HK-2 (cell line): Measurements from ENCODE around the gene LIPC.
A peak's percentile ranks its signal among the peaks of the same experiment; 100 is the strongest.

Experiments
- DNase-seq: peaks from one replicate; pipeline ENCODE4 v3.0.0-alpha.2; 2018; ENCODE audit not compliant: unreplicated experiment

Gene LIPC

DNA sequence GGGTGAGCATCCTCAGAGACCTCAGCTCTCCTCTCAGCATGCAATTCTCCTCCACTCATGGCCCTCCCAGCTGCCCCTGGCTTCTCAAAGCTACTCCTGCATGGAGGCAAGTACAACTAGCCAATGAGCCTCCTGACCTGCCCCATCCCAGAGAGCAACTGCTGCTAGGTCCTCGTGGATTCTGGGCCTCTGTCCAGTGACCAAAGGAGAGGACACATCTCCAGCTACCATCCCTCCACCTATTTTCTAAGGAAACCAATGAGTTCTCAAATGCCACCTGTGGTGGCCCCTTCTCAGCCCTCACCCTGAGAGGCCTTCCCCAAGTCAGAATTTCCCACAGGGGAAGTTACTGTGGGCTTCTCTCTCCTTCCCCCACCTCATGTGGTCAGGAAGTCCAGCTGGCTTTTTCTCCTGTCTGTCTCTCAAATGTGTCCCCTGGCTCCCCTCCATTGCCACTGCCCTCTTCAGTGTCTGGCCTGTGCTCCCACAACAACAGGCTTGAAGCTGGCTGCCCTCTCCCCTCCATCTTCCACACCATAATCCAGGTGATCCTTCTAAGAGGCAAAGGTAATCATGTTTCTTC, 43.0 kb downstream of the LIPC start:
- no peak for DNase-seq

DNA sequence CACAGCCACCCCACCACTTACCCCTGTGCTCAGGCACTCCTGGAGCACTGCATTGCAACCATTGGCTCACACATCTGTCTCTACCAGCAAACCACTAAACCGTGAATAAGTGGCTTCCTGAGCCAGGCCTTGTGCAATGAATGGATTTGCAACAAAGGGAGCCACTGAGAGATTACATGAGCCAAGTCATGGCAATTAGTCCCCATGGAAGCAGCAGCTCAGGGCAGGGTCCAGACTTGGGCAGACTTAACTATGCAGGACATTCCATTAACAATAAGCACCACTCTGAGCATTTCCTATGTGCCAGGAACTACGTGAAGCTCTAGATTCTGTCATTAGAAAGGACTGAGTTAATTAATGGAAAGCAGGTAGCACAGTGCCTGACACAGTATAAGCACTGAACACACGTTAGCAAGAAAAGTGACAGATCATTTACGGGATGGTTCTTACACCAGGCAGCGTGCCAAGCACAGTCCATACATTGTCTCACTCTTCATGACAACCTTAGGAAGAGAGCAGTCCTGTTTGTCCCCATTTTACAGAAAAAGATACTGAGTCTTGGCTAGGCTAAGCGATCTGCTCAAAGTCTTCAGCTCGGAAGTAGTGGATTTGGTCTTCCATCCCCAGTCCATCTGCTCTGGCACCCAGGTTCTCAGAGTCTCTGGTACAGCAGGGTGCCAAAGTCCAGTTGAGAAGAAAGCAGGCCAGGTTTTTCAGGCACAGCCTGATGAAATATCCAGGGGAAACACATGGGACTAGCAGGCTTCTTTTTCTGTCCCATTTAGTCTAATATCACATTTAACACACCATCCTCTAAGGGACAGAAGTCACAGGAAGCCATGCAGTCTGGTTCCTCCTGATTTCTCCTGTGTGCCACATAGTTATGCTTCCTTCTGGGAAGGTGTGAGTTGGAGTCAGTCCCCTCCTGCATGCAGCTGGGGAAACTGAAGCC, 44.1 kb downstream of the LIPC start:
- DNase-seq: peak; percentile 42

DNA sequence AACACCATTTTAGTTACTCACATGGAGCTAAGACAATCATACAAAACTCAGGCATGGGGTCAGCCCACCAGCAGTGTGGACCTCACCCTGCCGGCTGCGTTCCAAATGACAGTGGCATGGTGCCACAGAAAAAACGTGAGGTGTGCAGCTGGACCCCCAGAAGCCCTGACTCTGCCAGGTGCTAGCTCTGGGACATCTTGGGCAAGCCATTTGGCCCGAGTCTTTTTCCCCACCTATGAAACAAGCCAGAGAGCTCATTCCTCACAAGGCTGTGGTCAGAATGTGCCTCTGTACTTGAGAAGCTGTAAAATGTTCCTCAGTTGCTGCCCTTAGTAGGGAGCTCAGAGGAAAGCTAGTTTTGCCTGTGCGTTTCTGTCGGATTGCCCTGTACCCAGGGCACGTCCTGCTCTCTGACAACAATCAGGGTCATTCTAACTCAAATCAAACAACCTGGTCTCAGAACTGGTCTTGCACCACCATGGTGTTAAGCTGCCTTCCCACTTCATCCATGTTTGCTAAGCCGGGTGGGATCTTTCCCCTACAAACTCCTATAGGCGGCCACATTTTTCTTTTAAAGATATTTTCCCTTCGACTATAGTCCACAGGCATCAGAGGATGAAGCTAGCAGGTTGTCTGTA, 44.9 kb downstream of the LIPC start:
- DNase-seq: no peak

DNA sequence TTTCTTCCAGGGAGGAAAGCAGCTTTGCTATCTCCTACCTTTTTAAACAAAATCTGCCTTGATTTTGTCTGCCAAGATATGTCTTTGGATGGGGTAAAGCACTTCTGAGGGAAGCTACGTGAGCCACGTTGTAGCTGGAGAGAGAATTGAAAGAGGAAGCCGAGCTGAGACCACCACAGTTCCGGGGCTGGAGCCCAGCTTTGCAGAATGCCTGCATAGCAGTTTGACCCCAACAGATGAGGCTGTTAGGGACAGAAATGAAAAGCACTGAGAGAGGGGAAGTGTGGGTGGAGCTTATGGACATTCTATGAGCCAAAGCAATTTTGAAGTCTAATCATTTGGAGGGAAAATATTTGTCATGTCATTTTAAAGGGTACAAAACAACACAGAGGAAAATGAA, 45.4 kb downstream of the LIPC start:
- no peak for DNase-seq

DNA sequence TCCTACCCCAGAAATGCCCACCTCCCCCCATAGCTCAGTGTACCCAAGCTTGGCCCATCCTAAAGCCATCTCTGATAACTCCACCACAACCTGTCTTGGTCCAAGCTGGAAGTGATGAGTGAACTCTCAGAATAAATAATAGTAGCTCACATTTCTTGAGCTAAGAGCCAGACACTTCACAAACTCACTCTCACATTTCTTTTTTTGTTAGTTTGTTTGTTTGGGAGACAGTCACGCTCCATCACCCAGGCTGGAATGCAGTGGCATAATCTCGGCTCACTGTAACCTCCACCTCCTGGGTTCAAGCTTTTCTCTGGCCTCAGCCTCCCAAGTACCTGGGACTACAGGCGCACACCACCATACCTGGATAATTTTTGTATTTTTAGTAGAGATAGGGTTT, 46.2 kb downstream of the LIPC start:
- no peak for DNase-seq

DNA sequence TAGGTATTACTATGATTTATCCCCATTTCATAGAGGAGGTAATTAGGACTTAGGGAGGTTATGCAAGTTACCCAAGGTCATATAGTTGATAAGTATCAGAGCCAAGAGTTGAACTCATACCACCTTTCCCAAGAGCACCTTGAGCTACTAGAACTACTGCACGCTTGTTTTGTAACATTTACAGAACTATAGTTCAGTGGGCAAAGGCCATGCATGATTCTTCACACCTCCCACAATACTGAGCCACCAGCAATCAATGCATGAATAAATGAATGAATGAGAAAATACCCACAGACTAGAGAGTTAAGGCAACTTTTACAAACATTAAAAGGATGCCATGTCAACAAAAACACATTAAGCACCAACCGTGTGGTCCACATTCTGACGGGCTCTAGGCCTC, 46.8 kb downstream of the LIPC start:
- DNase-seq: no peak

DNA sequence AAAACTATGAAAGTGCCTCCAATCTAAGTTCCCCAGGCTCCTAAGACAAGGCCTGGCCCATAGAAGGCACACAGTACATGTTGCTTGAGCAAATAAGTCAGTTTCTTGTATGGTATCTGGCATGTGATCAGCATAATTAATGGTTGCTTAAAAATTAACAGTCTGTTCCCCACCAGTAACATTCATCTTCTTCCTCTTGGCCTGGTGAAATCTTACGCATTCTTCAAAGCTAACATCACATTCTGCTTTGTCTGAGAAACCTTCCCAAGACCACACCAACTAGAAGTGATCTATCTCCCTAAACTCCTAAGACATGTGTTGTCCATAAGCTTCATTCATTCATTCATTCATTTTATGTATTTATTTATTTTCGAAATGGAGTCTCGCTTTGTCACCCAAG, 48.1 kb downstream of the LIPC start:
- no peak for DNase-seq

DNA sequence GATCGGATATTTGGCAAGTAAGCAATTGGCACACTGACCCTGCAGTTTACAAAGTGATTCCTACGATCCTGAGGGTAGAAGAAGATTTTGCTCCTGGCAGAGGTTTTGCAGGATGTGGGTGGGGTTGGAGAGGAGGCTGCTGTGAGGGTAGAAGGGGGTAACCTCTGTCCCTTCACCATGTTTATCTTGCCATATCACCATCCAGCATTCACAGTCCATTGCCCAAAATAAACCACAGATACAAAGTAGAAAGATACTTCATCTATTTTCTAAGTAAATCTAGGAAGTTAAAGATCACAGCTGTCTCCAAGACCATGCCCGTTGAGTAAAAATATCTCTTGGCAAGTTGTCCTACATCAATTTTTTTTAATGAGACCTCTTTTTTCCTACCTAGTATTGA, 51.6 kb downstream of the LIPC start:
- DNase-seq: no peak

DNA sequence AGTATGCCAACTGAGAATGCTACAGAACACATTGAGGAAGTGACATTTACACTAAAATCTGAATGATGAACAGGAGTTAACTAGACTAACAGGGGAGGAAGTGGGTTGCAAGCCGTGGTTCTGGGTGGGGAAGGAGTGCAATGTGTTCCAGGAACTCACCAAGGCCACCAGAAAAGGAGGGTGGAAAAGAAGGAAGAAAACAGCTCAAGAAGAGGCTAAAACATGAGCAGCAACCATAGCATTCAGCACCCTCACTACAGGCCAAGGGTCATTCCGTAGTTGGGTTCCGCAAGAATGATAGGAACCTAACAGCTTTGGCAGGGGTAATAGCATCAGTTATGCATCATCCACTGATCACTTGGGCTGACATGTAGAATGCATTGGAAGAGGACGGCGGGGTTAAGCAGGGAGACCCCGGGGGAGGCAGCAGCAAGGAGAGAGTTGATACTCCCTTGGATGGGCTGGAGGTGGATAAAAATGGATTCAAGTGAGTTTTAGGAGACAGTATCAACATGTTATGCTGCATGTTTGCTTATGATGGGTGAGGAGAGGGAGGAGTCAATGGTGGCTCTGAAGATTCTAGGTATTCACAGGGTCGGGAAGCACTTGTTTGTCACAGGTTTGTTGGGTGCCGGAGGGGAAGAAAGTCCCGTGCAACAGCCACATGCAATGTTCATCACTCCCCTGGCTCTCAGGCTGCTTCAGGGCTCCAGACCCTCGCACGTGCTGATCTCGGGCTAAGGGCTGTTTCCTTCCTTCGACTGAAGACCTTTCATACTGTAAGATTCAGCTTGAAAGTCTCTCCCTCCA, 53.2 kb downstream of the LIPC start:
- no peak for DNase-seq

DNA sequence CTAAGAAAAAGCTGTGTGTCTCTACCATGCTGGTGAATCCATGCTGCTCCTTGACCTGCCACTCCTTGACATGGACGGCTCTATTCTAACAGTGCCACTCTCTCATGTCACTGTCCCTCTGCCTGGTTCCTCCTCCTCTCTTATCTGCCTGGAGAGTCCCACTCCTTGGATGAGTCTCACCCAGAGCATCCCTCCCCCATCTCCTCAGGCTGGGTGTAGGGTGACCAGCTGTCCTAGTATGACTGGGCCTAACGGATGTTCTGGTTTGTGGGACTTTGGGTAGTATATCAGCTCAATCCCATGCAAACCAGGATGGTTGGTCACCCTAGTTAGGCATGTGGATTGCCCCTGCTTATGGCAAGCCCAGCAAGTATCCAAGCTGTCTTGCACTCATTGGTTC, 54.3 kb downstream of the LIPC start:
- DNase-seq: no peak

DNA sequence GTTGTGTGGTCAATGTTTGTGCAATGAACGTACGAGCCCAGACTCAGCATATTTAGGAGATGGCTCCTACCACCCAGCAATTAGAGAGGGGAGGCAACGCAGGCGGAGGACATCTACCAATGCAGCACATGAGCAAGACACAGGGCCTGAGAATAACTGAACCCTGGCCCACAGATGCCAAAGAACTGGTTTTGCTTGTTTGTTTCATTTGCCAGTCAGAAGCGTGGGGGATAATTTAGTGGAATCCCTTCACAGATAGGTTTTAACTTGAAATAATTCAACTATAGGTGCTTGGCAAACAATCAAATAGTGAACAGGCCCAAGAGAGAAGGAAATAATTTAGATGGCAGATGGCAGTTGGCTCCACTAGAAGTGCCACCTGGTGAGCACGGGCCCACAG, 54.8 kb downstream of the LIPC start:
- no peak for DNase-seq

DNA sequence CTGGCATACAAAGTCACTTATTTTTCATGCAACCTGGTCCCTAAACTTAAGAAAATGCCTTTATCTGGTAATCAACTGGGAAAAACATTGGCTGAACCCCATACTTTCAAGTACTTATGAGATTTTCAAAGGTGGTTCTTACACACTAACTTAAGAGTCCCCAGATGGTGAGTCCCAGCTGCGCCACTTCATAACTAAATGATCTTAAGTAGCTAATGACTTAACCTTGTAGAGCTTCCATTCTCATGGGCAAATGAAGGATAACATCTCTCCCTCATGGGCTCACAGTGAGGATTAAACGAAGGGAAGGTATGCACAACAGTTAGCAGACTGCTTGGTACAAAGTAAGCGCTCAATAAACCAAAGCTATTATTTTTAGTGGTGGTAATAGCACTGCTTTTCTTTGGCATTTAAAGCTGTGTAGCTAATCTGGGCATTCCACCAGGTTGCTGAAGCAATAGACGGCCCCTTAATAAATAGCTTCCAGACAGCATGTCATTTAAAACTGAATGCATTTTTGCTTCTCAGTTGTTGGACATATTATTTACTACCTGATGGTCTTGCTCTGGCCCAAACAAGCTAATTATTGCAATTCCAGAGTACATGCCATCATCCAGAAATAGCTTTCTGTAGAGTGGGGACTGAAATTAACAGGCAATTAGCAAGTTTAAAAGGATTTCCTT, 55.4 kb downstream of the LIPC start:
- DNase-seq: no peak

DNA sequence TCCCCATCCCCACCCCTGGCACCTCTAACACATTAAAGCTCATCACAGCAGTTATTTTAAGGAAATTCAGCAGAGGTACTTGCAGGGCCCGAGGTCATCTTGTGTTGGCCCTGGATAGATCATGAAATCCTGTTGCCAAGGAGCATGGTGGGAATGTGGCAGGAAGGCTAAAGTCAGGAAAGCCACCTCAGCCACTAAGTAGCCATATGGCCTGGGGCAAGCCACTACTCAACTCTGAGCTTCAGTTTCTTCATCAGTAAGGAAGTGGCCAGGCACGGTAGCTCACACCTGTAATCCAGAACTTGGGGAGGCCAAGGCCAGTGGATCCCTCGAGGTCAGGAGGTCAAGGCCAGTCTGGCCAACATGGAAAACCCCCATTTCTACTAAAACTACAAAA, 55.9 kb downstream of the LIPC start:
- no peak for DNase-seq

DNA sequence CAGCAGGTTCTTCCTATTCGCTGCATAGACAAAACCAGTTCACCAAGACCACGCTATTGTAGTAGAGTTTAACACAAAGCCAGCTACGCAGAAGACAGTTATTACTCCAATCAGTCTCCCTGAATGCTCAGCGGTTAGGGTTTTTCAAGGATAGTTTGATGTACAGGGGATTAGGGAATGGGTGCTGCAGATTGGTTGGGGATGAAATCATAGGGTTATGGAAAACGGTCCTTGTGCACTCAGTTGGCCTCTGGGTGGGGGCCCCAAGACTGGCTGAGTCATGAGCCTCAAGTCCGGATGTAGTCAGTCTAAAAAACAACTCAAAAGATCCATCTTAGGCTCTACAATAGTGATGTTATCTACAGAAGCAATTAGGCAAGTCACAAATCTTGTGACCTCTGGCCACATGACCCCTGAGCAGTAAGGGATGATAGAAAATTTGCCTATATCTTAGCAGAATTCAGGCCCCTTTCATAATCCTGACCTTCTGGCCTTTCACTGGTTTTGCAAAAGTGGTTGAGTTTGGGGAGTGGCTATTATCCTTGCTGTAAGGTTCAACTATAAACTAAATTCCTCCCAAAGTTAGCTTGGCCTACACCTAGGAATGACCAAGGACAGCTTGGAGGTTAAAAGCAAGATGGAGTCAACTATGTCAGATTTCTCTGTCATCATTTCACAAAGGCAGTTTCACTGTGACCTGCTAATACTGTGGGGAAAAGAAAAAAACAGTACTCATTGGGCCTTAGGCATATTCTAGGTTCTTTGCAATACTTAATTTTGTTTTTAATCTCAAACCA, 57.7 kb downstream of the LIPC start:
- no peak for DNase-seq

DNA sequence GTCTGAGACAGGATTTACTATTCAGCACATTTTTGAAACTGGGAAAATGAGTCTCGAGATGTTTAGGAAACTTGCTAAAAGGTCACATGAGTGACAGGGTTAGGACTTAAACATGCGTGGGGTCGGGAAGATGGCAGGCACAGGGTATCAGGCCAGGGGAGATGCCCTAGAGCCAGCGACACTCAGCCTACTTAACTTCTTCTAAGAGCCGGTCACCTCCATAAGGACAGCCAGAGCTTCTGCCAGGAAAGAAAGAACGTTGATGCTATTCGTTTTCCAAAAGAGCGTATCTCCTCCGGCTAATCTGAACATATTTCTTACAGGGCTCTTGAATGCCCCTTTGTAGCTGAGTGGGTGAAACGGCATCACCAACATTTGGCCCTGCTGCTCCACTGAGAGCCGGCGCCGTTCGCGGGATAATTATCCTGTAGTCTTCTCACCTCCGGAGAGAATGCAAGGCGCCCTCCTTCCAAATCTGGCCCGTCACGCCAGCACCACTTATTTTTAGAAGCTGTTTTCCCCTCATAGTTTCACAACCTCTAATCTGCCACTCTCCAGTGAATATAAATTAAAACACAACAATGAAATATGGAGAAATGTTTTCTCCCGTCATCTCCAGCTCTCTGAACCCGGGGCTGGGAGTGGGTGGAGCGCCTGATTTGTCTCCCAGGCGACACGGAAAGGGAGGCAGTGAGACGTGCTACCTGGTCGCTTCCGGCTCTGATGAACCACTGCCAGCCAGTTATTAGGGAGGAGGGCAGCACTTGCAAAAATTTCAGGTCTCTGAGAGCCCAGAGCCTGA, 58.5 kb downstream of the LIPC start:
- DNase-seq: no peak

DNA sequence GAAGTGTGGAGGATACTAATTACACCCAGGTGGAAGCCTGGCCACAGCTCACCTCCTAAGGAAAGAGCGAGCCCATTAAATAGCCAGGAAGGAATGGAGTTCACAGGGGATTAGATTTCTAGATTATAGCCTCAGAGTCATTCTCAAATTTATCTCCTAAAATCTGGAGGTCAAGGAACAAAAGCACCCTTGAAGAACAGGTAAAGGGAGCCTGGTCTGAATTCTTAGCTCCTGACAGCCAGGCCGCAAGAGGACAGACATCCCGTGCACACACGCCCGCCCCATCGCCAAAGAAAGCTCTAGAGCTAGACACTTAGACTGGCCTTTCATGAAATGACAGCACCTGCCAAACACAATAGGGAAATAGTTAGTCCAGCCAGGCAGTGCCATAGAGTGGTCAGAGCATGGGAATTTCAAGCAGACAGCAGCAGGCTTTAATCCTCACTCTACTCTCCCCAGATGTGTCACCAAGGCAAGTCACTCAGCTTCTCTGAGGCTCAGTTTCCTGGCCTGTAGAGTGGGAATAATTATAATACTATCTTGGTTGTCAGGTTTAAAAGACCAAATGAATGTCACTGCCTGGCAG, 59.2 kb downstream of the LIPC start:
- DNase-seq: no peak

DNA sequence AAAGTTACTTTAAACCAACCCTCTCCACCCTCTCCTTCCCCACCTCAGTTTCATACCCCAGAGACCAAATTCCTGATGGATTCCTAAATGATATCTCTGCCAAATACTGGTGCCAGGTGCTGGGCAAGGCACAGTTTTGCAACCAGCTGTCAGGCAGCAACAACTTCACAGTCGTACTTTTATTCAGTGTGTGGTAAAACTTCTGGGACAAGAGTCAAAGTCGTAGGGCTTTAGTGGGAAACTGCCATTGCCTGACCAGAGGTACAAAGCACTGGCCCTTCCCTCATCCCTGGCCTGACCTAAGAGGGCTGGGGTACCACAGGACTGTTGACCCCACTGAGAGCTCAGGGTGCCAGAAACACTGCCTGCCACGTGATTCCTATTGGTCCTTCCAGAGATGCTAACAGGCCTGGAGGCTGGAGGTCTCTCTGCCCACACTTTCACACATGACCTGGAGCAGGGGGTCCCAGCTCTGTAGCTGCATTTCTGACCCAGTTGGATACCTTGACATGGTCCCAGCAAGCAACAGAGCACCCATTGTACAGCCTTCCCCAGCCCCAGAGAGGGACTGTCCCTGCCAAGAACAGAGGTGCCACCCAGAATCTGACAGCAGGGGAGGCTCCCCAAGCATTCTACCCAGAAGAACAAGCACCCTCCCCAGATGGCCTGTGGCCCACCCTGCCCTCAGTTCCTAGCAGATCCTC, 59.9 kb downstream of the LIPC start:
- DNase-seq: no peak

DNA sequence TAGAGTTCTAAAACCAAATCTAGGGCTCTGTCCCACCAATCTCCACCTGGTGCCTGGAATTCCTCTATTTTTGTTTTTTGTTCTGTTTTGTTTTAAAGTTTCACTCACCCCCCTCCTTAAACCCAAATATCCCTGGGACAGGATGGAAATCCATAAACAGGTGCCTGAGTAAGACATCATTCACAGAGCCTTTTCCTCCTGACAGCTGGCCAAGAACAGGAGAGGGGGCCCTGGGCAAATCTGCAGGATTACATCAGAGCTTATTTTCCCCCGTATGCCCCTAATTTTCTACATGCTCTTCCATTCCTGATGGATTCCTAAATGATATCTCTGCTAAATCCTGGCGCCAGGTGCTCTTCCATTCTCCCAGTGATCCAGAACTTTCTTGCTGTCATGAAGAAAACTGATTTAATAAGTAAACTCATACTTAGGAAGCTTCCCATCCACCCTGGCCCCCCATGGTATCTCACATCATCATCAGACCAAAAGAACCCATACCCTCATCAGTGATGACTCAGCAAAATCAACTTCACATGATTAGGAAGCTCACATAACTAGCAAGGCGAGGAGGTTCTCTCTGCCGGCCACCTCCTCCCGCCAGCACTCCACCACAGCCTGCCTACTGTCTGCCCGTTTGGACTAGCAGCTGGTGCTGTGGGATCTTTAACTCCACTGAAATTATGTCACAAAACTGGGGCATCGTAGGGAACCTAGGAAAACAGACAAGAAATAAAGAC, 61.0 kb downstream of the LIPC start:
- DNase-seq: no peak
